GM12892 (cell line): Measurements from ENCODE around the gene RPL15.
A peak's percentile ranks its signal among the peaks of the same experiment; 100 is the strongest.
"Not testable (repeated sequence)": the region's sequence is repeated elsewhere in the genome, so short reads cannot be mapped to it uniquely, and the experiment has no call there.

Experiments
- DNase-seq: peaks from one replicate; pipeline ENCODE4 v3.0.0; 2011; ENCODE audit not compliant: insufficient read length
- FAIRE-seq: peaks from 2 replicates; lab custom pipeline; 2011; peaks lifted over from hg19 to GRCh38; lab: Jason Lieb, UNC
- POLR2A ChIP-seq: IDR thresholded peaks from 2 replicates; pipeline ENCODE4 v1.6.1; 2011; ENCODE audit warnings: low read depth, low read length, control low read depth
- POLR2AphosphoS5 ChIP-seq: IDR thresholded peaks from 2 replicates; pipeline ENCODE4 v1.6.1; 2011; ENCODE audit warnings: low read depth, low read length, control low read depth
- TAF1 ChIP-seq: IDR thresholded peaks from 2 replicates; pipeline ENCODE4 v1.6.1; 2011; ENCODE audit warnings: low read depth, mild to moderate bottlenecking, control low read depth, low read length, borderline replicate concordance

The RPL15 gene

GRCh38 chr3:23894254-23895061, 22.5 kb upstream of the RPL15 start:
- DNase-seq (no peak), FAIRE-seq (no peak)
- TF ChIP-seq POLR2AphosphoS5 (peak; percentile 43), POLR2A (peak; percentile 19; the same call in 1 of the 2 replicates), TAF1 (no peak)

- FAIRE-seq: no peak
Measured at GRCh38 chr3:23895181-23895580, 21.8 kb upstream of the RPL15 start.

GRCh38 chr3:23900744-23901143, 16.2 kb upstream of the RPL15 start:
- no peak for DNase-seq
- no peak for TF ChIP-seq POLR2AphosphoS5
- TF ChIP-seq POLR2A: no peak
- no peak for TF ChIP-seq TAF1
- FAIRE-seq: no peak

More at GRCh38 chr3:23895181-23895580, 21.8 kb upstream of the RPL15 start:
- no peak for TF ChIP-seq POLR2A
- TF ChIP-seq POLR2AphosphoS5: no peak
- TF ChIP-seq TAF1: no peak
- DNase-seq: no peak

GRCh38 chr3:23904545-23904944, 12.4 kb upstream of the RPL15 start:
- DNase-seq (no peak), FAIRE-seq (no peak)
- no peak for TF ChIP-seq POLR2A
- TF ChIP-seq POLR2AphosphoS5: no peak
- TF ChIP-seq TAF1: no peak

GRCh38 chr3:23909341-23909740, 7.6 kb upstream of the RPL15 start:
- no peak for TF ChIP-seq TAF1
- no peak for TF ChIP-seq POLR2AphosphoS5
- no peak for TF ChIP-seq POLR2A
- FAIRE-seq (no peak), DNase-seq (no peak)

GRCh38 chr3:23911397-23911796, 5.5 kb upstream of the RPL15 start:
- FAIRE-seq (no peak), DNase-seq (no peak)
- no peak for TF ChIP-seq POLR2A
- no peak for TF ChIP-seq POLR2AphosphoS5
- no peak for TF ChIP-seq TAF1

- not testable (repeated sequence) for FAIRE-seq, DNase-seq
Measured at GRCh38 chr3:23912335-23912734, 4.6 kb upstream of the RPL15 start.

GRCh38 chr3:23913182-23913581, 3.8 kb upstream of the RPL15 start:
- no peak for FAIRE-seq
- TF ChIP-seq POLR2AphosphoS5 (no peak), POLR2A (no peak), TAF1 (no peak)
- no peak for DNase-seq

GRCh38 chr3:23913873-23914743, 2.8 kb upstream of the RPL15 start:
- no peak for DNase-seq
- TF ChIP-seq POLR2A: no peak
- no peak for TF ChIP-seq TAF1
- TF ChIP-seq POLR2AphosphoS5: no peak
- FAIRE-seq: no peak

GRCh38 chr3:23915537-23916108, 1.3 kb upstream of the RPL15 start:
- no peak for TF ChIP-seq POLR2A
- no peak for TF ChIP-seq POLR2AphosphoS5
- no peak for TF ChIP-seq TAF1
- FAIRE-seq: no peak
- no peak for DNase-seq

- DNase-seq (no peak), FAIRE-seq (no peak)
- TF ChIP-seq TAF1: no peak
- no peak for TF ChIP-seq POLR2A
- no peak for TF ChIP-seq POLR2AphosphoS5
Measured at GRCh38 chr3:23916152-23916885, 613 bp upstream of the RPL15 start.

GRCh38 chr3:23917679-23918303, 859 bp downstream of the RPL15 start:
- not testable (repeated sequence) for DNase-seq, FAIRE-seq

GRCh38 chr3:23918331-23918730, 1.4 kb downstream of the RPL15 start:
- DNase-seq, FAIRE-seq: not testable (repeated sequence)
